GM12878 (cell line): ENCODE data around the gene SRPK3. TPM values are rescaled to one million over a fixed set of nuclear protein-coding genes. Genes with fewer than 3 reads are reported as not detected.

Experiments
- ATAC-seq: fragments of 200-7000 bp; cut with Tn5 transposase; 3 replicates; pipeline ENCODE4 v1.9.1; 2020; ENCODE audit warnings: mild to moderate bottlenecking, moderate library complexity
- BruUV-seq: library from RNA; stranded (reverse); fragments of 400-500 nt; replicated peaks from 2 replicates; lab custom pipeline; 2021; lab: Mats Ljungman, UMichigan
- CTCF ChIA-PET: fragments of 300-600 bp; sonication (Branson Sonifier 250); formaldehyde crosslinking; extraction: SDS; loops from one replicate; lab custom pipeline; 2021; ENCODE audit warnings: inconsistent platforms; lab: Yijun Ruan, JAX
- POLR2A ChIA-PET: fragments of 350-600 bp; formaldehyde crosslinking; extraction: SDS; loops from one replicate; lab custom pipeline; 2021; ENCODE audit warnings: inconsistent platforms; lab: Charles Lee
- RAD21 ChIA-PET: fragments of 300-600 bp; sonication (Branson Sonifier 250); formaldehyde crosslinking; loops from one replicate; lab custom pipeline; 2023; ENCODE audit warnings: antibody characterized with exemption; ENCODE audit not compliant: unreplicated experiment; lab: Charles Lee
- SMC1A ChIA-PET: fragments of 300-600 bp; sonication (Branson Sonifier 250); formaldehyde crosslinking; loops from one replicate; lab custom pipeline; 2023; ENCODE audit not compliant: unreplicated experiment, uncharacterized antibody; lab: Charles Lee
- DNase-seq: peaks from one replicate; pipeline ENCODE4 v3.0.0-alpha.2; 2011; ENCODE audit warnings: low read depth, low spot score
- FAIRE-seq: peaks from 3 replicates; lab custom pipeline; 2011; peaks lifted over from hg19 to GRCh38; lab: Jason Lieb, UNC
- H2AFZ ChIP-seq: 2 replicates; pipeline ENCODE4 v1.6.0; 2011; ENCODE audit warnings: low read depth, low read length, control low read depth; ENCODE audit not compliant: control insufficient read depth
- H3K27ac ChIP-seq: 2 replicates; pipeline ENCODE4 v1.5.1; 2011; ENCODE audit warnings: control low read depth; ENCODE audit not compliant: control insufficient read depth, insufficient read depth
- H3K27me3 ChIP-seq, 2 experiments: replicated peaks in 1 of 2; 2 replicates each; pipeline versions ENCODE4 v1.6.0 to v1.6.1; 2011; ENCODE audit warnings: low read length in 1 of 2; ENCODE audit not compliant: control insufficient read depth in 2 of 2, insufficient read depth in 2 of 2
- H3K36me3 ChIP-seq, 2 experiments: 2 replicates each; pipeline ENCODE4 v1.5.1; 2011; ENCODE audit warnings: low read length in 1 of 2; ENCODE audit not compliant: control insufficient read depth in 2 of 2, insufficient read depth in 2 of 2
- H3K4me1 ChIP-seq: 2 replicates; pipeline ENCODE4 v1.6.1; 2011; ENCODE audit warnings: mild to moderate bottlenecking, low read length, moderate library complexity, mixed read lengths; ENCODE audit not compliant: control insufficient read depth, insufficient read depth
- H3K4me2 ChIP-seq: 2 replicates; pipeline ENCODE4 v1.6.0; 2011; ENCODE audit warnings: control low read depth; ENCODE audit not compliant: control insufficient read depth, insufficient read depth
- H3K4me3 ChIP-seq: fragments of 200-600 bp; sonication (generic); 2 replicates; pipeline ENCODE4 v1.5.1; 2016
- H3K79me2 ChIP-seq: 2 replicates; pipeline ENCODE4 v1.6.0; 2011; ENCODE audit warnings: low read length; ENCODE audit not compliant: control insufficient read depth, insufficient read depth
- H3K9ac ChIP-seq: 2 replicates; pipeline ENCODE4 v1.8.0; 2011; ENCODE audit warnings: low read length, control low read depth, mixed read lengths; ENCODE audit not compliant: control insufficient read depth, insufficient read depth
- H3K9me3 ChIP-seq: replicated peaks from 3 replicates; pipeline ENCODE4 v1.5.1; 2011; ENCODE audit warnings: mild to moderate bottlenecking, low read length; ENCODE audit not compliant: control insufficient read depth, insufficient read depth
- H4K20me1 ChIP-seq: 2 replicates; pipeline ENCODE4 v1.6.0; 2011; ENCODE audit not compliant: control insufficient read depth, insufficient read depth
- E4F1 ChIP-seq: fragments of 450-650 bp; IDR thresholded peaks from 2 replicates; pipeline ENCODE4 v1.6.1; 2018; ENCODE audit warnings: borderline replicate concordance, mild to moderate bottlenecking; ENCODE audit not compliant: partially characterized antibody
- IKZF2 ChIP-seq, 2 experiments: fragments of 450-650 bp; IDR thresholded peaks; 2 replicates each; pipeline ENCODE4 v1.6.1; 2017; ENCODE audit warnings: mild to moderate bottlenecking in 2 of 2, moderate library complexity in 2 of 2
- KAT2A ChIP-seq: conservative IDR thresholded peaks from 2 replicates; pipeline ENCODE4 v1.6.1; 2011; ENCODE audit warnings: low read depth, low read length; ENCODE audit not compliant: control insufficient read depth
- NR2C1 ChIP-seq: fragments of 450-650 bp; IDR thresholded peaks from 2 replicates; pipeline ENCODE4 v1.6.1; 2017; ENCODE audit warnings: antibody characterized with exemption, mild to moderate bottlenecking, moderate library complexity
- SP1 ChIP-seq: IDR thresholded peaks from one replicate; pipeline ENCODE4 v1.6.1; 2011; ENCODE audit warnings: low read depth, low read length
- SREBF1 ChIP-seq: IDR thresholded peaks from 2 replicates; pipeline ENCODE4 v1.6.1; 2012; ENCODE audit warnings: mild to moderate bottlenecking, low read length
- YY1 ChIP-seq: IDR thresholded peaks from 2 replicates; pipeline ENCODE4 v1.6.1; 2011; ENCODE audit warnings: low read depth, mild to moderate bottlenecking, low read length
- WGBS: methylation state at CpG from one replicate; pipeline ENCODE4 v1.1.6; 2016; ENCODE audit warnings: low lambda C conversion rate; ENCODE audit not compliant: insufficient replicate concordance, insufficient coverage; ENCODE audit errors: missing lambda C conversion rate; 5-methylcytosine and 5-hydroxymethylcytosine counted together
- in situ Hi-C: fragments of 300-500 bp; cut with MboI; formaldehyde crosslinking; loops from 9 replicates; pipeline ENCODE4 v1.14.3; 2018; ENCODE audit warnings: mixed read lengths
- intact Hi-C: fragments of 100-400 bp; cut with micrococcal nuclease; formaldehyde crosslinking; loops from one replicate; pipeline ENCODE4 v1.14.2; 2022; ENCODE audit not compliant: unreplicated experiment
- polyA plus RNA-seq, 11 experiments: library from polyadenylated mRNA; depleted of rRNA in 4 of 11; unstranded in 6 of 11; stranded (reverse) in 5 of 11; fragments of >200 nt; fragmentation: Nextera tagmentation in 4 of 11; fragmentation: Illumina TruSeq in 1 of 11; extraction: Ambion mirVana in 4 of 11; extraction: Trizol in 1 of 11; gene quantifications; 1 replicate in 1 of 11; 2 replicates in 10 of 11; pipeline versions ENCODE4 v1.2.1 to v1.2.3, GENCODE V29; 2011 to 2016; ENCODE audit warnings: inconsistent platforms in 2 of 11, missing spikeins in 2 of 11, low read depth in 1 of 11
- total RNA-seq, 4 experiments: library from RNA; depleted of rRNA in 3 of 4; stranded (reverse); fragments of >200 nt in 3 of 4; fragmentation: Illumina TruSeq in 1 of 4; extraction: Trizol in 1 of 4; gene quantifications; 2 replicates each; pipeline versions ENCODE4 v1.2.1 to v1.2.3, GENCODE V29; 2013 to 2021
- TF ChIP-seq, protein P1 (sequence below): IDR thresholded peaks from 2 replicates; pipeline ENCODE4 v1.6.1; 2011; ENCODE audit warnings: low read depth, low read length, improper control_type of control experiment, borderline replicate concordance
- TF ChIP-seq, protein P2 (sequence below): IDR thresholded peaks from 2 replicates; pipeline ENCODE4 v1.6.1; 2011; ENCODE audit warnings: borderline replicate concordance, low read depth, mild to moderate bottlenecking, moderate library complexity, low read length; ENCODE audit not compliant: insufficient read depth, poor library complexity, severe bottlenecking

Gene SRPK3
- total and polyA plus RNA-seq, 10 of the 15 experiments (the other 5 are each of a cell fraction or from before 2014, with no cell fraction given), result 0.05 to 0.19 TPM; not detected in 8

- intact Hi-C loops, result no loop called here
- no peaks in the 10 kb centered on the region for H3K4me1 ChIP-seq
- WGBS, result 20% methylated on average over 12 of the region's 12 CpGs
- no peak overlapping the region for H3K27ac ChIP-seq
- ChIA-PET SMC1A (no interaction called here), POLR2A (no interaction called here), CTCF (no interaction called here), RAD21 (no interaction called here)
- H3K9ac ChIP-seq, result no peak overlapping the region
- no peak overlapping the region for H3K4me3 ChIP-seq
- H4K20me1 ChIP-seq, result no peaks in the 10 kb centered on the region
- H3K36me3 ChIP-seq, result no peaks in the 10 kb centered on the region
- no peaks in the 10 kb centered on the region for H3K79me2 ChIP-seq
- H3K9me3 ChIP-seq, result no peaks in the 10 kb centered on the region
- no peaks in the 10 kb centered on the region for H3K27me3 ChIP-seq
- in situ Hi-C loops, result no loop called here
- no TSS peak for BruUV-seq
- ATAC-seq (peak; percentile 42), FAIRE-seq (no peak), DNase-seq (no peak)
- no peak overlapping the region for H2AFZ ChIP-seq
- H3K4me2 ChIP-seq, result no peak overlapping the region
- TF ChIP-seq IKZF2 (IDR thresholded peaks at IDR 0.05), result no peak
- TF ChIP-seq SP1, result no peak
- no peak for TF ChIP-seq KAT2A
- no peak for TF ChIP-seq YY1
- no peak for TF ChIP-seq SREBF1
- no peak for TF ChIP-seq NR2C1
- TF ChIP-seq, protein P1, sequence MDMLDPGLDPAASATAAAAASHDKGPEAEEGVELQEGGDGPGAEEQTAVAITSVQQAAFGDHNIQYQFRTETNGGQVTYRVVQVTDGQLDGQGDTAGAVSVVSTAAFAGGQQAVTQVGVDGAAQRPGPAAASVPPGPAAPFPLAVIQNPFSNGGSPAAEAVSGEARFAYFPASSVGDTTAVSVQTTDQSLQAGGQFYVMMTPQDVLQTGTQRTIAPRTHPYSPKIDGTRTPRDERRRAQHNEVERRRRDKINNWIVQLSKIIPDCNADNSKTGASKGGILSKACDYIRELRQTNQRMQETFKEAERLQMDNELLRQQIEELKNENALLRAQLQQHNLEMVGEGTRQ, result no peak
- TF ChIP-seq, protein P2, sequence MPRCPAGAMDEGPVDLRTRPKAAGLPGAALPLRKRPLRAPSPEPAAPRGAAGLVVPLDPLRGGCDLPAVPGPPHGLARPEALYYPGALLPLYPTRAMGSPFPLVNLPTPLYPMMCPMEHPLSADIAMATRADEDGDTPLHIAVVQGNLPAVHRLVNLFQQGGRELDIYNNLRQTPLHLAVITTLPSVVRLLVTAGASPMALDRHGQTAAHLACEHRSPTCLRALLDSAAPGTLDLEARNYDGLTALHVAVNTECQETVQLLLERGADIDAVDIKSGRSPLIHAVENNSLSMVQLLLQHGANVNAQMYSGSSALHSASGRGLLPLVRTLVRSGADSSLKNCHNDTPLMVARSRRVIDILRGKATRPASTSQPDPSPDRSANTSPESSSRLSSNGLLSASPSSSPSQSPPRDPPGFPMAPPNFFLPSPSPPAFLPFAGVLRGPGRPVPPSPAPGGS, result no peak
- no peak for TF ChIP-seq E4F1
- TF ChIP-seq, all 136 proteins: peak for 0
Measured at GRCh38 chrX:153750127-153750774, 30.6 kb upstream of the SRPK3 start.
